IMR-90 (cell line): ENCODE measurements around the gene RTKN. TPM values are rescaled to one million over a fixed set of nuclear protein-coding genes. Genes with fewer than 3 reads are reported as not detected.

Experiments
- ATAC-seq: fragments of 200-7000 bp; cut with Tn5 transposase; 2 replicates; pipeline ENCODE4 v1.9.1; 2020; ENCODE audit warnings: low read depth, mild to moderate bottlenecking, moderate library complexity
- BruUV-seq: library from RNA; stranded (reverse); fragments of 400-500 nt; replicated peaks from 2 replicates; lab custom pipeline; 2021; lab: Mats Ljungman, UMichigan
- CTCF ChIA-PET: fragments of 300-600 bp; formaldehyde crosslinking; extraction: SDS; loops from one replicate; lab custom pipeline; 2021; ENCODE audit warnings: antibody characterized with exemption; lab: Yijun Ruan, JAX
- POLR2A ChIA-PET: fragments of 300-600 bp; sonication (Branson Sonifier 250); formaldehyde crosslinking; loops from one replicate; lab custom pipeline; 2022; ENCODE audit warnings: antibody characterized with exemption; ENCODE audit not compliant: unreplicated experiment; lab: Charles Lee
- DNase-seq: peaks from one replicate; pipeline ENCODE4 v3.0.0; 2013
- H2AFZ ChIP-seq: replicated peaks from 2 replicates; pipeline ENCODE3; 2013; ENCODE audit warnings: low read length, mild to moderate bottlenecking; ENCODE audit not compliant: poor library complexity
- H2AK5ac ChIP-seq: 2 replicates; pipeline ENCODE4 v1.6.1; 2013; ENCODE audit warnings: low read depth, low read length, inconsistent platforms
- H2AK9ac ChIP-seq: replicated peaks from 2 replicates; pipeline ENCODE3; 2013; ENCODE audit warnings: mild to moderate bottlenecking, low read depth, low read length, moderate library complexity; ENCODE audit not compliant: poor library complexity
- H2BK120ac ChIP-seq: 2 replicates; pipeline ENCODE4 v1.6.1; 2013; ENCODE audit warnings: low read depth, low read length, inconsistent platforms
- H2BK15ac ChIP-seq: 3 replicates; pipeline ENCODE4 v1.6.1; 2013; ENCODE audit warnings: low read depth, low read length, inconsistent platforms
- H2BK20ac ChIP-seq: 2 replicates; pipeline ENCODE4 v1.6.1; 2013; ENCODE audit warnings: low read depth, mild to moderate bottlenecking, inconsistent platforms, low read length, moderate library complexity
- H2BK5ac ChIP-seq: 2 replicates; pipeline ENCODE4 v1.6.1; 2013; ENCODE audit warnings: mild to moderate bottlenecking, low read depth, low read length, inconsistent platforms; ENCODE audit not compliant: poor library complexity, severe bottlenecking
- H3K14ac ChIP-seq: replicated peaks from 2 replicates; pipeline ENCODE4 v1.6.1; 2013; ENCODE audit warnings: low read depth, low read length, inconsistent platforms
- H3K18ac ChIP-seq: 2 replicates; pipeline ENCODE4 v1.6.1; 2013; ENCODE audit warnings: low read depth, low read length, control low read depth
- H3K23ac ChIP-seq: 2 replicates; pipeline ENCODE4 v1.6.1; 2013; ENCODE audit warnings: low read depth, low read length, inconsistent platforms
- H3K27ac ChIP-seq: 2 replicates; pipeline ENCODE4 v1.5.1; 2013; ENCODE audit warnings: mild to moderate bottlenecking, control low read depth, low read length; ENCODE audit not compliant: insufficient read depth
- H3K27me3 ChIP-seq: 2 replicates; pipeline ENCODE4 v1.6.1; 2013; ENCODE audit warnings: low read length; ENCODE audit not compliant: control insufficient read depth, insufficient read depth
- H3K36me3 ChIP-seq: 2 replicates; pipeline ENCODE4 v1.6.1; 2013; ENCODE audit warnings: low read length, mixed read lengths; ENCODE audit not compliant: control insufficient read depth, insufficient read depth
- H3K4ac ChIP-seq: 2 replicates; pipeline ENCODE4 v1.6.1; 2013; ENCODE audit warnings: low read depth, low read length, inconsistent platforms
- H3K4me1 ChIP-seq: 2 replicates; pipeline ENCODE4 v1.6.1; 2013; ENCODE audit warnings: low read length, mixed read lengths; ENCODE audit not compliant: control insufficient read depth, insufficient read depth
- H3K4me2 ChIP-seq: 2 replicates; pipeline ENCODE4 v1.6.1; 2013; ENCODE audit warnings: low read depth, mild to moderate bottlenecking, control low read depth, low read length, moderate library complexity
- H3K4me3 ChIP-seq: 2 replicates; pipeline ENCODE4 v1.5.1; 2013; ENCODE audit warnings: low read depth, mild to moderate bottlenecking, control low read depth, low read length, moderate library complexity; ENCODE audit not compliant: insufficient read depth
- H3K56ac ChIP-seq: 2 replicates; pipeline ENCODE4 v1.6.1; 2013; ENCODE audit warnings: low read length, inconsistent platforms; ENCODE audit not compliant: insufficient read depth; ENCODE audit errors: extremely low read depth
- H3K79me1 ChIP-seq, 2 experiments: 2 replicates each; pipeline ENCODE4 v1.6.1; 2013; ENCODE audit warnings: low read length in 2 of 2, inconsistent platforms in 1 of 2, low read depth in 1 of 2
- H3K9ac ChIP-seq: 2 replicates; pipeline ENCODE4 v1.6.1; 2013; ENCODE audit warnings: low read depth, low read length, control low read depth
- H3K9me1 ChIP-seq: 2 replicates; pipeline ENCODE4 v1.6.1; 2013; ENCODE audit warnings: low read length, inconsistent platforms; ENCODE audit not compliant: insufficient read depth
- H3K9me3 ChIP-seq: 2 replicates; pipeline ENCODE4 v1.6.1; 2013; ENCODE audit warnings: low read length; ENCODE audit not compliant: control insufficient read depth, insufficient read depth
- H4K20me1 ChIP-seq: 2 replicates; pipeline ENCODE4 v1.6.1; 2013; ENCODE audit warnings: low read length, inconsistent platforms; ENCODE audit not compliant: insufficient read depth
- H4K5ac ChIP-seq: 2 replicates; pipeline ENCODE4 v1.6.1; 2013; ENCODE audit warnings: mild to moderate bottlenecking, low read depth, low read length, control low read depth
- H4K8ac ChIP-seq, 2 experiments: 2 replicates each; pipeline ENCODE4 v1.6.1; 2013; ENCODE audit warnings: low read depth in 2 of 2, low read length in 2 of 2, control low read depth in 1 of 2, inconsistent platforms in 1 of 2
- H4K91ac ChIP-seq: 2 replicates; pipeline ENCODE4 v1.6.1; 2013; ENCODE audit warnings: low read depth, low read length, inconsistent platforms; ENCODE audit not compliant: insufficient read depth
- BHLHE40 ChIP-seq: fragments of 150-350 bp; IDR thresholded peaks from 2 replicates; pipeline ENCODE4 v1.6.1; 2016; ENCODE audit warnings: mild to moderate bottlenecking, low read depth, low read length
- CEBPB ChIP-seq: IDR thresholded peaks from 2 replicates; pipeline ENCODE4 v1.6.1; 2012; ENCODE audit warnings: low read depth, low read length, improper control_type of control experiment
- CHD1 ChIP-seq: IDR thresholded peaks from 2 replicates; pipeline ENCODE4 v1.6.1; 2012; ENCODE audit warnings: low read depth, low read length, improper control_type of control experiment
- CTCF ChIP-seq: conservative IDR thresholded peaks from 2 replicates; pipeline ENCODE4 v1.5.1; 2012; ENCODE audit warnings: mild to moderate bottlenecking, low read depth, low read length, improper control_type of control experiment
- ELK1 ChIP-seq: fragments of 150-350 bp; IDR thresholded peaks from 2 replicates; pipeline ENCODE4 v1.6.1; 2016; ENCODE audit warnings: low read depth, mild to moderate bottlenecking, low read length, moderate library complexity, borderline replicate concordance
- FOS ChIP-seq: fragments of 150-350 bp; IDR thresholded peaks from 2 replicates; pipeline ENCODE4 v1.6.1; 2016; ENCODE audit warnings: low read depth, low read length
- MAFK ChIP-seq: IDR thresholded peaks from 2 replicates; pipeline ENCODE4 v1.6.1; 2012; ENCODE audit warnings: low read depth, low read length, improper control_type of control experiment
- MAZ ChIP-seq: IDR thresholded peaks from 2 replicates; pipeline ENCODE4 v1.6.1; 2012; ENCODE audit warnings: low read depth, mild to moderate bottlenecking, low read length, improper control_type of control experiment, moderate library complexity, borderline replicate concordance
- MXI1 ChIP-seq: IDR thresholded peaks from 2 replicates; pipeline ENCODE4 v1.6.1; 2012; ENCODE audit warnings: low read depth, mild to moderate bottlenecking, low read length, moderate library complexity, borderline replicate concordance
- POLR2A ChIP-seq: IDR thresholded peaks from 2 replicates; pipeline ENCODE4 v1.6.1; 2012; ENCODE audit warnings: mild to moderate bottlenecking, low read depth, low read length
- RAD21 ChIP-seq: IDR thresholded peaks from 2 replicates; pipeline ENCODE4 v1.6.1; 2012; ENCODE audit warnings: low read length, improper control_type of control experiment
- RCOR1 ChIP-seq: IDR thresholded peaks from 2 replicates; pipeline ENCODE4 v1.6.1; 2012; ENCODE audit warnings: mild to moderate bottlenecking, low read length, improper control_type of control experiment; ENCODE audit not compliant: insufficient replicate concordance
- RFX5 ChIP-seq: IDR thresholded peaks from 2 replicates; pipeline ENCODE4 v1.8.0; 2012; ENCODE audit warnings: low read depth, mild to moderate bottlenecking, low read length, moderate library complexity
- SMC3 ChIP-seq: fragments of 150-350 bp; IDR thresholded peaks from 2 replicates; pipeline ENCODE4 v1.6.1; 2016; ENCODE audit warnings: low read depth, mild to moderate bottlenecking, antibody characterized with exemption, low read length, moderate library complexity
- USF2 ChIP-seq: fragments of 150-350 bp; IDR thresholded peaks from 2 replicates; pipeline ENCODE4 v1.6.1; 2017; ENCODE audit warnings: mild to moderate bottlenecking, antibody characterized with exemption, low read length, low read depth
- WGBS, 2 experiments: methylation state at CpG; one replicate each; pipeline versions ENCODE4 v1.1.5 to v1.1.7; 2013; ENCODE audit warnings: missing lambda C conversion rate in 2 of 2; ENCODE audit not compliant: insufficient read length in 1 of 2; ENCODE audit errors: extremely low coverage in 2 of 2; 5-methylcytosine and 5-hydroxymethylcytosine counted together
- dilution Hi-C: fragments of 300-500 bp; cut with HindIII; formaldehyde crosslinking; loops from one replicate; pipeline ENCODE4 v1.14.3; 2018; ENCODE audit warnings: low sequenced_read_pairs; ENCODE audit not compliant: unreplicated experiment
- in situ Hi-C: fragments of 300-500 bp; cut with MboI; formaldehyde crosslinking; loops from 3 replicates; pipeline ENCODE4 v1.14.3; 2019; ENCODE audit warnings: low sequenced_read_pairs, inconsistent platforms, mixed read lengths
- intact Hi-C: fragments of 100-400 bp; cut with micrococcal nuclease; formaldehyde crosslinking; loops from 2 replicates; pipeline ENCODE4 v1.10.0; 2022
- polyA plus RNA-seq, 3 experiments: library from polyadenylated mRNA; depleted of rRNA; stranded (reverse); fragments of >200 nt; gene quantifications; 2 replicates each; pipeline ENCODE4 v1.2.3, GENCODE V29; 2012; ENCODE audit warnings: low replicate concordance in 1 of 3
- total RNA-seq: library from RNA; depleted of rRNA; stranded (reverse); fragments of >200 nt; gene quantifications from 2 replicates; pipeline ENCODE4 v1.2.3, GENCODE V29; 2012

Gene RTKN
- total and polyA plus RNA-seq, 2 of the 4 experiments (the other 2 are of a cell fraction): 11.1 to 19.7 TPM

GRCh38 chr2:74424139-74424992 lies 17.4 kb downstream of the RTKN start:
- no peak overlapping the region for H3K4me2 ChIP-seq
- no peak overlapping the region for H3K4me3 ChIP-seq
- 0 out of 2 replicates have a peak, but pooled peaks cover 3% of the 10 kb centered on the region for H4K20me1 ChIP-seq
- H3K9me3 ChIP-seq: no peaks in the 10 kb centered on the region
- no peaks in the 10 kb centered on the region for H3K27me3 ChIP-seq
- no peak overlapping the region for H2AK9ac ChIP-seq
- 83% methylated on average over 2 of the region's 5 CpGs; no CpG with 5 or more reads in 1 of the 2 experiments for WGBS, 2 experiments
- H2BK20ac ChIP-seq: no peak overlapping the region
- no peak overlapping the region for H3K4ac ChIP-seq
- ChIA-PET POLR2A (no interaction called here), CTCF (no interaction called here)
- no peak overlapping the region for H4K8ac ChIP-seq
- H2BK15ac ChIP-seq: no peak overlapping the region
- H3K14ac ChIP-seq: no peak overlapping the region
- no peak overlapping the region for H3K9ac ChIP-seq
- H3K4me1 ChIP-seq: peaks cover 3% of the 10 kb centered on the region
- peaks cover 42% of the 10 kb centered on the region for H3K36me3 ChIP-seq
- no peak overlapping the region for H4K5ac ChIP-seq
- H2AFZ ChIP-seq: no peak overlapping the region
- no peak overlapping the region for H3K18ac ChIP-seq
- ATAC-seq: no peak
- no peak overlapping the region for H3K56ac ChIP-seq
- no peak overlapping the region for H2BK5ac ChIP-seq
- H3K23ac ChIP-seq: no peak overlapping the region
- dilution Hi-C loops (no loop called here), intact Hi-C loops (no loop called here), in situ Hi-C loops (no loop called here)
- no peak for DNase-seq
- peaks cover 7% of the 10 kb centered on the region for H3K9me1 ChIP-seq
- no TSS peak for BruUV-seq
- no peak overlapping the region for H3K27ac ChIP-seq
- H2BK120ac ChIP-seq: no peak overlapping the region
- H3K79me1 ChIP-seq: peaks cover 2 to 8% of the 10 kb centered on the region in 2 experiments; a peak in 2 of 4 replicates
- H4K91ac ChIP-seq: no peak overlapping the region
- H2AK5ac ChIP-seq: no peak overlapping the region
- no peak for TF ChIP-seq USF2
- TF ChIP-seq SMC3: no peak
- no peak for TF ChIP-seq MXI1
- TF ChIP-seq CEBPB: no peak
- TF ChIP-seq CTCF: no peak
- no peak for TF ChIP-seq MAZ
- TF ChIP-seq RFX5: no peak
- no peak for TF ChIP-seq FOS
- no peak for TF ChIP-seq MAFK
- no peak for TF ChIP-seq CHD1
- no peak for TF ChIP-seq BHLHE40
- TF ChIP-seq RCOR1: no peak
- TF ChIP-seq RAD21: no peak
- no peak for TF ChIP-seq ELK1
- TF ChIP-seq POLR2A: no peak
